Activated B cell treated with CpG ODN at 0.5 μM for 24 hours (primary cell): Measurements from ENCODE around the gene NINJ2. TPM values are rescaled to one million over a fixed set of nuclear protein-coding genes. Genes with fewer than 3 reads are reported as not detected.

ENCODE experiments used
- ATAC-seq: fragments of 200-7000 bp; cut with Tn5 transposase; one replicate; pipeline ENCODE4 v1.10.0; 2021; ENCODE audit warnings: low read depth, mild to moderate bottlenecking, moderate library complexity
- CTCF ChIA-PET: fragments of 350-600 bp; sonication (Branson Sonifier 250); formaldehyde crosslinking; loops from one replicate; lab custom pipeline; 2021; ENCODE audit warnings: antibody characterized with exemption; lab: Charles Lee
- POLR2A ChIA-PET: fragments of 350-600 bp; sonication (Branson Sonifier 250); formaldehyde crosslinking; loops from one replicate; lab custom pipeline; 2021; ENCODE audit warnings: antibody characterized with exemption; lab: Charles Lee
- DNase-seq: peaks from one replicate; pipeline ENCODE4 v3.0.0; 2022
- H3K27ac Mint-ChIP-seq: one replicate; pipeline ENCODE4 v1.8.0; 2020; ENCODE audit warnings: mixed read lengths
- H3K27me3 Mint-ChIP-seq: one replicate; pipeline ENCODE4 v1.8.0; 2021; ENCODE audit warnings: mixed read lengths
- H3K36me3 Mint-ChIP-seq: one replicate; pipeline ENCODE4 v1.8.0; 2021; ENCODE audit warnings: low read depth, mixed read lengths
- H3K4me1 Mint-ChIP-seq: one replicate; pipeline ENCODE4 v1.8.0; 2021; ENCODE audit warnings: mixed read lengths
- H3K4me3 Mint-ChIP-seq: one replicate; pipeline ENCODE4 v1.8.0; 2020; ENCODE audit warnings: mild to moderate bottlenecking, mixed read lengths
- H3K9me3 Mint-ChIP-seq: one replicate; pipeline ENCODE4 v1.8.0; 2020; ENCODE audit warnings: mixed read lengths
- intact Hi-C: fragments of 100-400 bp; cut with micrococcal nuclease; formaldehyde crosslinking; loops from one replicate; pipeline ENCODE4 v1.15.1; 2024
- total RNA-seq: library from RNA; stranded (reverse); gene quantifications from 2 replicates; pipeline ENCODE4 v1.2.3, GENCODE V29; 2022
- TF ChIP-seq, protein P1 (sequence below): fragments of 200-600 bp; IDR thresholded peaks from one replicate; pipeline ENCODE4 v1.8.0; 2022; ENCODE audit warnings: antibody characterized with exemption, mild to moderate bottlenecking

NINJ2 gene
- total RNA-seq, 1 donor from 2014 or later, result 3.6 TPM

GRCh38 chr12:623865-624372, 39.3 kb downstream of the NINJ2 start:
- Mint-ChIP-seq H3K27ac (no peak overlapping the region), H3K4me3 (no peak overlapping the region)
- no peak for ATAC-seq

GRCh38 chr12:623172-623864, 39.9 kb downstream of the NINJ2 start:
- no peak for DNase-seq
- intact Hi-C loops, result loop anchor here (2.0 kb wide), 1 partner anchor 19 kb away; no protein-coding TSS in a partner anchor
- ChIA-PET POLR2A (no interaction called here), CTCF (interaction anchor here (0.7 to 1.5 kb wide), 2 partner anchors 8 to 9 kb away, joined by 3 read pairs; no protein-coding TSS in a partner anchor)
- no peak for ATAC-seq
- TF ChIP-seq, protein P1, sequence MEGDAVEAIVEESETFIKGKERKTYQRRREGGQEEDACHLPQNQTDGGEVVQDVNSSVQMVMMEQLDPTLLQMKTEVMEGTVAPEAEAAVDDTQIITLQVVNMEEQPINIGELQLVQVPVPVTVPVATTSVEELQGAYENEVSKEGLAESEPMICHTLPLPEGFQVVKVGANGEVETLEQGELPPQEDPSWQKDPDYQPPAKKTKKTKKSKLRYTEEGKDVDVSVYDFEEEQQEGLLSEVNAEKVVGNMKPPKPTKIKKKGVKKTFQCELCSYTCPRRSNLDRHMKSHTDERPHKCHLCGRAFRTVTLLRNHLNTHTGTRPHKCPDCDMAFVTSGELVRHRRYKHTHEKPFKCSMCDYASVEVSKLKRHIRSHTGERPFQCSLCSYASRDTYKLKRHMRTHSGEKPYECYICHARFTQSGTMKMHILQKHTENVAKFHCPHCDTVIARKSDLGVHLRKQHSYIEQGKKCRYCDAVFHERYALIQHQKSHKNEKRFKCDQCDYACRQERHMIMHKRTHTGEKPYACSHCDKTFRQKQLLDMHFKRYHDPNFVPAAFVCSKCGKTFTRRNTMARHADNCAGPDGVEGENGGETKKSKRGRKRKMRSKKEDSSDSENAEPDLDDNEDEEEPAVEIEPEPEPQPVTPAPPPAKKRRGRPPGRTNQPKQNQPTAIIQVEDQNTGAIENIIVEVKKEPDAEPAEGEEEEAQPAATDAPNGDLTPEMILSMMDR, result no peak
- no peaks in the 10 kb centered on the region for H3K9me3 Mint-ChIP-seq
- H3K36me3 Mint-ChIP-seq, result no peaks in the 10 kb centered on the region
- no peak overlapping the region for H3K27ac Mint-ChIP-seq
- H3K27me3 Mint-ChIP-seq, result no peaks in the 10 kb centered on the region
- H3K4me3 Mint-ChIP-seq, result no peak overlapping the region
- peaks cover 13% of the 10 kb centered on the region for H3K4me1 Mint-ChIP-seq

More at GRCh38 chr12:623865-624372, 39.3 kb downstream of the NINJ2 start:
- CTCF ChIA-PET, result interaction anchor here (0.7 kb wide), 1 partner anchor 8 kb away, joined by 3 read pairs; no protein-coding TSS in a partner anchor
- intact Hi-C loops, result loop anchor here (2.0 kb wide), 1 partner anchor 19 kb away; no protein-coding TSS in a partner anchor
- DNase-seq, result no peak
- no peaks in the 10 kb centered on the region for H3K36me3 Mint-ChIP-seq
- H3K4me1 Mint-ChIP-seq, result peaks cover 19% of the 10 kb centered on the region
- TF ChIP-seq, protein P1, result no peak
- H3K27me3 Mint-ChIP-seq, result no peaks in the 10 kb centered on the region
- POLR2A ChIA-PET, result no interaction called here
- no peaks in the 10 kb centered on the region for H3K9me3 Mint-ChIP-seq

- intact Hi-C loops, result loop anchor here (2.0 kb wide), 1 partner anchor 20 kb away; no protein-coding TSS in a partner anchor
- no peak for ATAC-seq
- no peaks in the 10 kb centered on the region for H3K36me3 Mint-ChIP-seq
- TF ChIP-seq, protein P1, result no peak
- H3K9me3 Mint-ChIP-seq, result no peaks in the 10 kb centered on the region
- ChIA-PET CTCF (interaction anchor here (1.5 kb wide), 1 partner anchor 8 kb away, joined by 3 read pairs; no protein-coding TSS in a partner anchor), POLR2A (interaction anchor here (0.7 kb wide), 2 partner anchors 21 to 150 kb away, joined by 3 to 4 read pairs; no protein-coding TSS in a partner anchor)
- H3K27ac Mint-ChIP-seq, result no peak overlapping the region
- DNase-seq, result no peak
- H3K4me1 Mint-ChIP-seq, result peaks cover 8% of the 10 kb centered on the region
- H3K4me3 Mint-ChIP-seq, result no peak overlapping the region
- no peaks in the 10 kb centered on the region for H3K27me3 Mint-ChIP-seq
Observed at GRCh38 chr12:622416-622815, 40.8 kb downstream of the NINJ2 start.

DNA sequence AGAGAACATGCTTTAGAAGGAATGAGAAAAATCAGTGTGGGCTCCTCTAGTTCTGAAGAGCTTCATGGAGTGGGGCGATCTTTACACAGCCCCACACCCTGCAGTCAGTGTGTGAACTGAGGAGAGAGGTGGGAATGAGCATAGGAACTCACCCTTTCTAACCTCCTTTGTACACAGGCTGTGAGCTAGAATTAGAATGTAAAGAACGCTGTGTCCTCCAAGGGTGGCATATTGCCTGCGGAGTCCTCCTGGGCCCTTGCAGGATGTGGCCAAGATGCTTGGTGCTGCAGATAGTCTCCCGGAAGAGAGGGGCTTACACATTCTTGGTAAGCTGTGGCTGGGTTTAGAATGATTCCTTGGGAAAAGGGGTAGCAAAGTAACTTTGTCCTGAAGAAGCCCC, 43.9 kb downstream of the NINJ2 start:
- TF ChIP-seq, protein P1, result no peak
- Mint-ChIP-seq H3K27ac (no peak overlapping the region), H3K27me3 (no peaks in the 10 kb centered on the region), H3K4me1 (peaks cover 8% of the 10 kb centered on the region), H3K36me3 (no peaks in the 10 kb centered on the region), H3K4me3 (no peak overlapping the region), H3K9me3 (no peaks in the 10 kb centered on the region)
- DNase-seq (no peak), ATAC-seq (no peak)
- intact Hi-C loops, result no loop called here
- ChIA-PET POLR2A (interaction anchor here (0.6 to 0.9 kb wide), 2 partner anchors 59 to 133 kb away, joined by 3 to 4 read pairs; partner anchors contain the start of gene WNK1), CTCF (interaction anchor here (1.1 kb wide), 1 partner anchor 132 kb away, joined by 4 read pairs; no protein-coding TSS in a partner anchor)

GRCh38 chr12:618605-619004, 44.6 kb downstream of the NINJ2 start:
- TF ChIP-seq, protein P1, result no peak
- no peak overlapping the region for H3K27ac Mint-ChIP-seq
- H3K4me1 Mint-ChIP-seq, result peaks cover 12% of the 10 kb centered on the region
- no peaks in the 10 kb centered on the region for H3K27me3 Mint-ChIP-seq
- ATAC-seq, result no peak
- CTCF ChIA-PET, result no interaction called here
- H3K9me3 Mint-ChIP-seq, result no peaks in the 10 kb centered on the region
- no peaks in the 10 kb centered on the region for H3K36me3 Mint-ChIP-seq
- POLR2A ChIA-PET, result interaction anchor here (0.9 kb wide), 1 partner anchor 133 kb away, joined by 3 read pairs; the partner anchor contains the start of gene WNK1
- no peak for DNase-seq
- no peak overlapping the region for H3K4me3 Mint-ChIP-seq
- intact Hi-C loops, result no loop called here
